CD4-positive, alpha-beta T cell treated with Interleukin-10 for 1 hour (primary cell): ENCODE measurements around the gene PANK2.
A peak's percentile ranks its signal among the peaks of the same experiment; 100 is the strongest.

Experiments
- DNase-seq: peaks from one replicate; pipeline ENCODE4 v3.0.0-alpha.2; 2020

Gene PANK2

DNA sequence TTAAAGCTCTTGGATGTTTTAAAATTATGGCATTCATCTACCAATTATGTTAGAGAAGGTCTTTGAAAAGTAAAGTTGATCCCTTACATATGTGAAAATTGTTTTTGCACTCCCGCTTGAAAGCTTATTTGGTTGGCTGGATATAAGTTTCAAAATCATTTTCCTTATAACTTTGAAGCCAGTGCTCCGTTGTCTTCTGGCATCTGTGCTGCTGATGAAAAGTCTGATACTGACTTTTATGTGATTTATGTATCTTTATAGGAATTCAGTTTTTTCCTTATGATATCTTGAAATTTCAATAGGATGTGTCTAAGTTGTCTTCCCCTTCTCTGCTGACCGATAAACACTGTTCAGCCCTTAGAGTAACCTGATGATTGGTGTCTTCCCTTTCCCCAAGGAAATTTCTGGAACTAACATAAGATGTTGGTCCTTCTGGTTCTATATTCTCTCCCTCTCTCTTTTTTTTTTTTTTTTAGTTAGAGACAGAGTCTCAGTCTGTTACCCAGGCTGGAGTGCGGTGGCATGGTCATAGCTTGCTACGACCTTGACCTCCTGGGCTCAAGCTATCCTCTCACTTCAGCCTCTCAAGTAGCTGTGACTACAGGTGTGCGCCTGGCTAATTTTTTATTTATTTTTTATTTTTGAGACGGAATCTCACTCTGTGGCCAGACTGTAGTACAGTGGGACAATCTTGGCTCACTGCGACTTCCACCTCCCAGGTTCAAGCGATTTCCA is 12.7 kb downstream of the PANK2 start:
- DNase-seq: no peak

DNA sequence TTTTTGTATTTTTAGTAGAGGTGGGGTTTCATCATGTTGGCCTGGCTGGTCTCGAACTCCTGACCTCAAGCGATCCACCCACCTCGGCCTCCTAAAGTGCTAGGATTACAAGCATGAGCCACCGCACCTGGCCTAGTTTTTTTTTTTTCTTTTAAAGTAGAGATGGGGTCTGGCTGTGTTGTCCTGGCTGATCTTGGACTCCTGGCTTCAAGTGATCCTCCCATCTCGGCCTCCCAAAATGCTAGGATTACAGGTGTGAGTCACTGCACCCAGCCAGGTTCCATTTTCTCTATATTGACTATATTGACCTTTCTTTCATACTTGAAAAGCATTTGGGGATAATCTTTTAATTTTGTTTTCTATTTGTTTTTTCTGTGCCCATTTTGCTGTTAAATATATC is 13.3 kb downstream of the PANK2 start:
- DNase-seq: no peak

- no peak for DNase-seq
Observed at GRCh38 chr20:3904224-3904623, 15.0 kb downstream of the PANK2 start.

DNA sequence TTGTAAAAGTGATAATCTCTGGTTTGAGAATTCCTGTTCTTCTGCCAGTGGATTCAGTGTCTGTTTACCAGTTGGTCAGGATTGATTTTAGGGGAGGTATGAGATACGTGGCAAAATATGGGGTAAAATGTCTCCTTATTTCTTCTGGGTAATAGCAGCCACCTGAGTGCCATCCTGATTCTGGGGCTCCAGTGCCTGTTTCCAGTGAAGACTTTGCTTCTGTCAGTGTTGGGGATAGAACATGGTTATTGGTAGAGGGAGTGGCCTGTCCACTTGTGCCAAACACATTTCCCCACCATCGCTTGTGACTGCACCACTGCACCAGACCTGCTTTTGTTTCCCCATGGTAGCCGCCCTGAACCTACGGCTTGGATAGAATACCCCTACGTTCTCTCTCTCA is 15.7 kb downstream of the PANK2 start:
- no peak for DNase-seq

GRCh38 chr20:3906744-3907721 is 17.8 kb downstream of the PANK2 start:
- DNase-seq: peak; percentile 72

GRCh38 chr20:3908667-3909066 is 19.5 kb downstream of the PANK2 start:
- no peak for DNase-seq

- DNase-seq: no peak
Observed at GRCh38 chr20:3909952-3910366, 20.8 kb downstream of the PANK2 start.

DNA sequence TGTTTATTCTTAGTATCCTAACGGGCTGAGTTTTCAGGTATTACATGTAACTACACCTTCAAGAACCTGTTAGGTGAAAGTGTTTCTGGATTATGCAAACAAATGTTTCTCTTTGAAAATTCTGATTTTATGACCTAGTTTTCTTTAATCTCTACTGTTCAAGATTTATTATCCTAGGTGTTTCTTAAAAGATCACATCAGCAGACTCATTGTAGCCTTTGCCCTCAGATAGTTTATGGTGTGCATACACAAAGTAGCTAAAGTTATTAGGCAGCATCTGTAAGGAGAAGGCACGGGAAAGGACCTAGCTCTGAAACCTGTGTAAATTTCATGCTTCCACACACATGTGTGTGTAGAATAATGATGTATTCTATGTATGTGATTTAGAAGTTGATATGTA is 21.7 kb downstream of the PANK2 start:
- no peak for DNase-seq

- DNase-seq: no peak
Observed at GRCh38 chr20:3911956-3912355, 22.8 kb downstream of the PANK2 start.

GRCh38 chr20:3914446-3914845 is 25.3 kb downstream of the PANK2 start:
- DNase-seq: no peak

GRCh38 chr20:3915691-3916090 is 26.5 kb downstream of the PANK2 start:
- no peak for DNase-seq

GRCh38 chr20:3916364-3916763 is 27.2 kb downstream of the PANK2 start:
- DNase-seq: no peak

- no peak for DNase-seq
Observed at GRCh38 chr20:3919352-3919751, 30.2 kb downstream of the PANK2 start.

DNA sequence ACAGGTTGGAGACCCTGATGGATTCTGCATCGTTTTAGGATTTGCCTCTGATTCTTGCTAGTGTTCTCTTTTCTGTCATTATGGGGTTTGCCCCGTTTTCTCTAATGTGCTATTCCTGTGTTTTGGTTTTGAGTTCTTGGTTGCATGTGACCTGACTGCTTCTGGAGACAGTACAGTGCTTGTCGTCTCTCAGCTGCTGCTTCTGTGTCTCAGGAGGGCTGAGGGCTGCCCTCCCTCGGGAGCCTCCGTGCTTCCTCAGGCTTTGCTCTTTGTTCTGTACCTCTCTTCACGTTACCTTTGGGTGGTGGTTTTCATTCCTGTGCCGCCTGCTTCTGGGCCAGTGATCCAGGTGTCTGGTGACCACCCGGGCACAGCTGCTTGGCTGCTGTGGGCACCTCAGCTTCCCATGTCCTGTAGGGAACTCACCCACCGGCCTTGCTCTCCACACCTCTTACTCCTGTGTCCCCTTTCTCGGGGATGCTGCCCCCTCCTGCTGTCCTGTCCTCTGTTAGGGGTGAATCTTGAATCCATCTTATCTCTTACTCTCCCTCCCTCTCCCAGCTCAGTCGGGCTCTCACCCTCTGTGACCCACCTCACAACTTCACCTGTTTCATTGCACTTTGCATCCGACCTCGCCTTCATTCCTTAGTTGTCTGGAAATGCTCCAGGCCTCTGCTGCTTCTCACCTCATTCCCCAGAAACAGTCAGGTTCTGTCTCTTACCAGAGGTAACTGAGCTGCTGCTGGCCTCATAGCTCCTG is 33.2 kb downstream of the PANK2 start:
- DNase-seq: no peak

- no peak for DNase-seq
Observed at GRCh38 chr20:3922983-3923339, 33.8 kb downstream of the PANK2 start.

GRCh38 chr20:3923818-3924217 is 34.6 kb downstream of the PANK2 start:
- DNase-seq: no peak

- DNase-seq: no peak
Observed at GRCh38 chr20:3924304-3925112, 35.3 kb downstream of the PANK2 start.

- DNase-seq: no peak
Observed at GRCh38 chr20:3925113-3925695, 36.0 kb downstream of the PANK2 start.

GRCh38 chr20:3925899-3926638 is 36.9 kb downstream of the PANK2 start:
- DNase-seq: no peak

DNA sequence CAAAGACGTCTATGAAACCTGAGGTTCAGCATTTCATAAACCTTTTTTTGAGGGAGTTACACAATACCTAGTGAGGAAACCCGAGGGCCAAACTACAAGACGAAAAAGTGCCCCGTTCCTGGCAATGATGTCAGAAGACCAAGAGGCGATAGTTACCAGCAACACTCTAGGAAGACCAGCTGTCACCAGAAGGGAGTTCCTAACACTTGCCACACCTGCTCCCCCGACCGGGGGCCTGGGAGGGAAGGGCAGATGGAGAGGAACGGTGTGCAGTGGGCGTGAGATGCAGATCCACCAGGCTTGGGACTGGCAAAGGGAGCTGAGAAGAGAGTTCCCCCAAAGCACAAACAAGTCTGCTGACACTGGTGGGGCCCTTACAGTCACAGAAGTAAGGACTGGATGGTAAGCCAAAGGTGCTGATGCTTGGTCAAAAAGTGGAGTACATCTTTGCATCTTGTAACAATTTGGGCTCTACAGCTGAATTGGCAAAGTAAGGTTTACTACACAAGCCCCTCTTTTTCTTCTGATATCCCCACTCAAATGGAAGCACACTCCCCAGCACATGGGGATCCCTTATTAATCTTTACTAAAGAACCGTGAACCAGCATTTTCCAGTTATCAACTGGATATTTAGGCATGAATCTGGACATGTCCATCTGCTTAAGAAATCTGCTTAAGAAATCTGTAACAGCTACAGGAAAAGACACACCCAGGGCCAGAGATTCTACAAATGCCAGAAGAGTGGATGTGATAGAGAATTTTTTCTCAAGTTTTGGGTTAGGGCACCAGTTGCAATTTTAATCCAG is 38.5 kb downstream of the PANK2 start:
- peak; percentile 20 for DNase-seq

- DNase-seq: no peak
Observed at GRCh38 chr20:3929713-3930060, 40.5 kb downstream of the PANK2 start.
